Measurements from ENCODE around the gene GRIN3B. TPM values are rescaled to one million over a fixed set of nuclear protein-coding genes. Genes with fewer than 3 reads are reported as not detected.

Gene GRIN3B
- total and polyA plus RNA-seq, 2 of the 8 experiments (the other 6 are each of a cell fraction or from before 2014, with no cell fraction given) = 0.45 to 1.0 TPM

- TF ChIP-seq CHD7 (IDR thresholded peaks at IDR 0.05; ENCODE audit: insufficient replicate concordance, low read length) (no peak), CBX8 (IDR thresholded peaks at IDR 0.05; ENCODE audit: borderline replicate concordance, low read depth, low read length) (no peak), TAF7 (optimal IDR thresholded peaks at IDR 0.05; ENCODE audit: borderline replicate concordance, low read depth, low read length) (no peak), RAD21 (IDR thresholded peaks at IDR 0.05 in 1 of 2, conservative IDR thresholded peaks at IDR 0.05 in 1 of 2; ENCODE audit: low read depth in 2 of 2, low read length in 2 of 2) (peak in 1 of 2 experiments; percentile 22; a peak in 1 of 4 replicates), EGR1 (IDR thresholded peaks at IDR 0.05; ENCODE audit: borderline replicate concordance, low read depth, low read length) (no peak), MAFK (IDR thresholded peaks at IDR 0.05; ENCODE audit: low read depth, low read length) (no peak), SP2 (IDR thresholded peaks at IDR 0.05; ENCODE audit: low read length) (no peak), SRF (IDR thresholded peaks at IDR 0.05; ENCODE audit: low read depth, low read length) (no peak), TEAD4 (IDR thresholded peaks at IDR 0.05; ENCODE audit: low read depth, low read length) (peak; percentile 97)
These were observed 40.2 kb upstream of the GRIN3B start (continued) for GRCh38 chr19:960020-960419.

Measured in H1 (cell line).